ENCODE data around the gene MDGA2.
A peak's percentile ranks its signal among the peaks of the same experiment; 100 is the strongest.

MDGA2 gene

DNA sequence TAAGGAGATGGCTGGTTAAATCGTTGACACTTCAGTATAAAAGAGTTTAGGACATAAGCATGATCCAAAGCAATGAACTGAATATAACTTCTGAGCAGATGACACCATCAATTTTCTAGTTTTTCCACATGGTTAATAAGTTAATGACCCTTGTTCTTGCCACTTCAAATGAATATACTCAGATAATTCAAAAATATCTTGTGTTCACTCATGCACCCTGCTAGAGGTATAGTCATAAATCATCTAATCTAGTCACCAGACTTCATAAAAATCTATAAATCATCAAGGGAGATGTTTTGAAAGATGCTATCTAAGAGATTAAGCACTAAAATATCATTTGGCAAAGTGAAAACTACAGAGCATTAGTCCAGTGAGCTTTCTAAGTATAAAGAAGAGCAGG, 131.9 kb downstream of the MDGA2 start:
- no peaks in the 10 kb centered on the region for H3K36me3 ChIP-seq (replicated peaks in 1 of 2; ENCODE audit: control insufficient read depth in 2 of 2, insufficient read depth in 2 of 2, low read length in 2 of 2)
- no peak overlapping the region for H3K23ac ChIP-seq (ENCODE audit: low read depth, low read length, poor library complexity)
- no peak overlapping the region for H2AFZ ChIP-seq (ENCODE audit: low read length)
- no CpG with 5 or more reads among the region's 1 CpG for WGBS, 2 donors (ENCODE audit: extremely low coverage in 2 of 2, insufficient read length in 2 of 2, insufficient replicate concordance in 1 of 2)
- no peak overlapping the region for H3K14ac ChIP-seq (ENCODE audit: low read length)
- no peak overlapping the region for H4K8ac ChIP-seq (ENCODE audit: low read depth, low read length)
- no peak overlapping the region for H3K27ac ChIP-seq (replicated peaks; ENCODE audit: low read length)
- H3K9ac ChIP-seq (ENCODE audit: low read depth, low read length, poor library complexity): no peak overlapping the region
- no peaks in the 10 kb centered on the region for H3K79me1 ChIP-seq (ENCODE audit: low read depth, low read length)
- no peak overlapping the region for H2BK15ac ChIP-seq (ENCODE audit: low read length)
- H3K9me3 ChIP-seq (replicated peaks in 1 of 2; ENCODE audit: control insufficient read depth in 2 of 2, insufficient read depth in 1 of 2, low read depth in 1 of 2, low read length in 2 of 2): no peaks in the 10 kb centered on the region
- DNase-seq (ENCODE audit: low spot score): no peak
- H2AK5ac ChIP-seq (ENCODE audit: low read depth, low read length): no peak overlapping the region
- peaks cover 7 to 8% of the 10 kb centered on the region in 2 donors for H3K4me1 ChIP-seq (ENCODE audit: control insufficient read depth in 2 of 2, insufficient read depth in 1 of 2, low read depth in 1 of 2, low read length in 2 of 2)
- H4K91ac ChIP-seq (ENCODE audit: low read depth, low read length, poor library complexity): no peak overlapping the region
- no peak overlapping the region for H3K18ac ChIP-seq (ENCODE audit: low read length)
- H2BK120ac ChIP-seq (ENCODE audit: low read depth, low read length): no peak overlapping the region
- no peak overlapping the region for H2BK12ac ChIP-seq (ENCODE audit: low read length)
- no peak overlapping the region for H3K4ac ChIP-seq (ENCODE audit: low read length)
- no peaks in the 10 kb centered on the region for H3K27me3 ChIP-seq (ENCODE audit: control insufficient read depth in 3 of 3, insufficient read depth in 3 of 3, low read depth in 1 of 3, low read length in 3 of 3)
- H3K4me2 ChIP-seq (ENCODE audit: insufficient read depth, low read length, poor library complexity, severe bottlenecking): no peak overlapping the region
- H2BK5ac ChIP-seq (ENCODE audit: low read length): no peak overlapping the region
- no peak overlapping the region for H3K4me3 ChIP-seq (ENCODE audit: low read length in 2 of 2)

- DNase-seq (ENCODE audit: low spot score): no peak
- H4K8ac ChIP-seq (ENCODE audit: low read depth, low read length): no peak overlapping the region
- no peaks in the 10 kb centered on the region for H3K9me3 ChIP-seq (replicated peaks in 1 of 2; ENCODE audit: control insufficient read depth in 2 of 2, insufficient read depth in 1 of 2, low read depth in 1 of 2, low read length in 2 of 2)
- H3K23ac ChIP-seq (ENCODE audit: low read depth, low read length, poor library complexity): no peak overlapping the region
- H3K36me3 ChIP-seq (replicated peaks in 1 of 2; ENCODE audit: control insufficient read depth in 2 of 2, insufficient read depth in 2 of 2, low read length in 2 of 2): no peaks in the 10 kb centered on the region
- no peak overlapping the region for H3K4me3 ChIP-seq (ENCODE audit: low read length in 2 of 2)
- no CpG with 5 or more reads among the region's 4 CpGs for WGBS, 2 donors (ENCODE audit: extremely low coverage in 2 of 2, insufficient read length in 2 of 2, insufficient replicate concordance in 1 of 2)
- H3K27me3 ChIP-seq (ENCODE audit: control insufficient read depth in 3 of 3, insufficient read depth in 3 of 3, low read depth in 1 of 3, low read length in 3 of 3): no peaks in the 10 kb centered on the region
- no peak overlapping the region for H2BK120ac ChIP-seq (ENCODE audit: low read depth, low read length)
- H3K79me1 ChIP-seq (ENCODE audit: low read depth, low read length): no peaks in the 10 kb centered on the region
- no peak overlapping the region for H3K4me2 ChIP-seq (ENCODE audit: insufficient read depth, low read length, poor library complexity, severe bottlenecking)
- H3K27ac ChIP-seq (replicated peaks; ENCODE audit: low read length): no peak overlapping the region
- H3K9ac ChIP-seq (ENCODE audit: low read depth, low read length, poor library complexity): no peak overlapping the region
- peak overlapping the region; percentile 60 for H2AFZ ChIP-seq (ENCODE audit: low read length)
- no peak overlapping the region for H2BK15ac ChIP-seq (ENCODE audit: low read length)
- H4K91ac ChIP-seq (ENCODE audit: low read depth, low read length, poor library complexity): no peak overlapping the region
- no peak overlapping the region for H2AK5ac ChIP-seq (ENCODE audit: low read depth, low read length)
- H3K4me1 ChIP-seq (ENCODE audit: control insufficient read depth in 2 of 2, insufficient read depth in 1 of 2, low read depth in 1 of 2, low read length in 2 of 2): peaks cover 7 to 8% of the 10 kb centered on the region in 2 donors
- no peak overlapping the region for H3K18ac ChIP-seq (ENCODE audit: low read length)
- no peak overlapping the region for H3K4ac ChIP-seq (ENCODE audit: low read length)
- no peak overlapping the region for H3K14ac ChIP-seq (ENCODE audit: low read length)
- no peak overlapping the region for H2BK5ac ChIP-seq (ENCODE audit: low read length)
- no peak overlapping the region for H2BK12ac ChIP-seq (ENCODE audit: low read length)
Measured at GRCh38 chr14:47541662-47542061, 133.7 kb downstream of the MDGA2 start.

DNA sequence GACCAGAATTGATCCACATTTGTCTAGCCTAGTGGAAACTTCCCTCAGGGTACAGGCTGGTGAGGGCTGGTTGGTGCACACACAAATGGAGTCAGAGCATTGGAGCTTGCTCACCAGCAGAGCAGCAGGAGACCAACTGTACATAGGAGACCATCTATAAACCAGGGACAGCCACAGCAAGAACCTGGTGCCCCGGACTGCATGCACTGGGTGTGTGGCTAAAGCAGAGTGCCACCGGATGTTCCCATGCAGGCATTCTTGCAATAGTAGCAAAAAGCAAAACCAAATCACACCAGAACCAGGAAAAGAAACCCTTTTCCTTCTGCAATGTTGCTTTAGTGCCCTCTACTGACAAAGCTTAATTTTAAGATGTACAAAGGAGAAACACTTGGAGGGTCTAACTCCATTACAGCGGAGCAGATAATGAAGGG, 136.4 kb downstream of the MDGA2 start:
- WGBS, 2 donors (ENCODE audit: extremely low coverage in 2 of 2, insufficient read length in 2 of 2, insufficient replicate concordance in 1 of 2): no CpG with 5 or more reads among the region's 3 CpGs
- no peak overlapping the region for H3K14ac ChIP-seq (ENCODE audit: low read length)
- no peak overlapping the region for H3K23ac ChIP-seq (ENCODE audit: low read depth, low read length, poor library complexity)
- peak overlapping the region; percentile 65 for H2AFZ ChIP-seq (ENCODE audit: low read length)
- no peak overlapping the region for H2BK120ac ChIP-seq (ENCODE audit: low read depth, low read length)
- H3K18ac ChIP-seq (ENCODE audit: low read length): peak overlapping the region; percentile 49
- no peak overlapping the region for H3K4me2 ChIP-seq (ENCODE audit: insufficient read depth, low read length, poor library complexity, severe bottlenecking)
- H3K27ac ChIP-seq (replicated peaks; ENCODE audit: low read length): no peak overlapping the region
- H2BK5ac ChIP-seq (ENCODE audit: low read length): no peak overlapping the region
- peaks cover 0 to 2% of the 10 kb centered on the region in 2 donors for H3K9me3 ChIP-seq (replicated peaks in 1 of 2; ENCODE audit: control insufficient read depth in 2 of 2, insufficient read depth in 1 of 2, low read depth in 1 of 2, low read length in 2 of 2)
- H4K91ac ChIP-seq (ENCODE audit: low read depth, low read length, poor library complexity): no peak overlapping the region
- peaks cover 4 to 6% of the 10 kb centered on the region in 2 donors for H3K4me1 ChIP-seq (ENCODE audit: control insufficient read depth in 2 of 2, insufficient read depth in 1 of 2, low read depth in 1 of 2, low read length in 2 of 2)
- H3K79me1 ChIP-seq (ENCODE audit: low read depth, low read length): no peaks in the 10 kb centered on the region
- H3K27me3 ChIP-seq (ENCODE audit: control insufficient read depth in 3 of 3, insufficient read depth in 3 of 3, low read depth in 1 of 3, low read length in 3 of 3): no peaks in the 10 kb centered on the region
- H3K36me3 ChIP-seq (replicated peaks in 1 of 2; ENCODE audit: control insufficient read depth in 2 of 2, insufficient read depth in 2 of 2, low read length in 2 of 2): no peaks in the 10 kb centered on the region
- H3K4ac ChIP-seq (ENCODE audit: low read length): no peak overlapping the region
- H3K4me3 ChIP-seq (ENCODE audit: low read length in 2 of 2): no peak overlapping the region
- no peak overlapping the region for H3K9ac ChIP-seq (ENCODE audit: low read depth, low read length, poor library complexity)
- no peak overlapping the region for H2BK12ac ChIP-seq (ENCODE audit: low read length)
- no peak overlapping the region for H2AK5ac ChIP-seq (ENCODE audit: low read depth, low read length)
- H4K8ac ChIP-seq (ENCODE audit: low read depth, low read length): no peak overlapping the region
- no peak overlapping the region for H2BK15ac ChIP-seq (ENCODE audit: low read length)
- DNase-seq (ENCODE audit: low spot score): no peak

GRCh38 chr14:47536341-47536740, 139.1 kb downstream of the MDGA2 start:
- Histone ChIP-seq H3K79me1 (ENCODE audit: low read depth, low read length) (no peaks in the 10 kb centered on the region), H2BK120ac (ENCODE audit: low read depth, low read length) (no peak overlapping the region), H3K4me3 (ENCODE audit: low read length in 2 of 2) (no peak overlapping the region), H3K9ac (ENCODE audit: low read depth, low read length, poor library complexity) (no peak overlapping the region), H3K36me3 (replicated peaks in 1 of 2; ENCODE audit: control insufficient read depth in 2 of 2, insufficient read depth in 2 of 2, low read length in 2 of 2) (no peaks in the 10 kb centered on the region), H3K18ac (ENCODE audit: low read length) (no peak overlapping the region), H2AK5ac (ENCODE audit: low read depth, low read length) (no peak overlapping the region), H3K4ac (ENCODE audit: low read length) (no peak overlapping the region), H2BK12ac (ENCODE audit: low read length) (no peak overlapping the region), H3K14ac (ENCODE audit: low read length) (no peak overlapping the region), H3K23ac (ENCODE audit: low read depth, low read length, poor library complexity) (no peak overlapping the region), H2BK5ac (ENCODE audit: low read length) (no peak overlapping the region), H2AFZ (ENCODE audit: low read length) (no peak overlapping the region), H2BK15ac (ENCODE audit: low read length) (no peak overlapping the region), H3K27me3 (ENCODE audit: control insufficient read depth in 3 of 3, insufficient read depth in 3 of 3, low read depth in 1 of 3, low read length in 3 of 3) (no peaks in the 10 kb centered on the region), H3K9me3 (replicated peaks in 1 of 2; ENCODE audit: control insufficient read depth in 2 of 2, insufficient read depth in 1 of 2, low read depth in 1 of 2, low read length in 2 of 2) (peaks cover 0 to 2% of the 10 kb centered on the region in 2 donors), H3K4me1 (ENCODE audit: control insufficient read depth in 2 of 2, insufficient read depth in 1 of 2, low read depth in 1 of 2, low read length in 2 of 2) (peaks cover 2 to 3% of the 10 kb centered on the region in 2 donors), H4K8ac (ENCODE audit: low read depth, low read length) (no peak overlapping the region), H4K91ac (ENCODE audit: low read depth, low read length, poor library complexity) (no peak overlapping the region), H3K4me2 (ENCODE audit: insufficient read depth, low read length, poor library complexity, severe bottlenecking) (no peak overlapping the region), H3K27ac (replicated peaks; ENCODE audit: low read length) (no peak overlapping the region)
- WGBS, 2 donors (ENCODE audit: extremely low coverage in 2 of 2, insufficient read length in 2 of 2, insufficient replicate concordance in 1 of 2): no CpG with 5 or more reads among the region's 2 CpGs
- DNase-seq (ENCODE audit: low spot score): no peak

Measured in neuronal stem cell (in vitro differentiated cells).